ENCODE measurements around the gene GYPC. TPM values are rescaled to one million over a fixed set of nuclear protein-coding genes. Genes with fewer than 3 reads are reported as not detected.

Gene GYPC
- total RNA-seq, 2 donors from 2014 or later = 77.1 to 86.8 TPM

Other genes starting within 250 kb of the GYPC start
- gene TEX51, start 242.7 kb downstream of the GYPC start, total RNA-seq = not detected

Measured in left cardiac atrium (tissue), 2 donors.